Activated T-helper 17 cell treated with anti-CD3 and anti-CD28 coated beads, Interleukin-2, amount 50 U/mL, for 72 hours (primary cell): ENCODE data around the gene RASD2. TPM values are rescaled to one million over a fixed set of nuclear protein-coding genes. Genes with fewer than 3 reads are reported as not detected.
"Not testable (repeated sequence)": the region's sequence is repeated elsewhere in the genome, so short reads cannot be mapped to it uniquely, and the experiment has no call there.

Source experiments
- ATAC-seq: fragments of 150-1000 bp; cut with Tn5 transposase; replicated peaks from 2 replicates; pipeline ENCODE4 v1.10.0; 2021; ENCODE audit warnings: mild to moderate bottlenecking, moderate library complexity
- H3K27ac Mint-ChIP-seq: one replicate; pipeline ENCODE4 v1.8.0; 2022; ENCODE audit warnings: mixed read lengths
- H3K27me3 Mint-ChIP-seq: one replicate; pipeline ENCODE4 v1.8.0; 2022; ENCODE audit warnings: mixed read lengths
- H3K36me3 Mint-ChIP-seq: one replicate; pipeline ENCODE4 v1.8.0; 2022; ENCODE audit warnings: low read depth, mild to moderate bottlenecking, mixed read lengths
- H3K4me1 Mint-ChIP-seq: one replicate; pipeline ENCODE4 v1.8.0; 2022; ENCODE audit warnings: mixed read lengths
- H3K4me3 Mint-ChIP-seq: one replicate; pipeline ENCODE4 v1.8.0; 2022; ENCODE audit warnings: mild to moderate bottlenecking, mixed read lengths
- H3K9me3 Mint-ChIP-seq: one replicate; pipeline ENCODE4 v1.8.0; 2022; ENCODE audit warnings: mixed read lengths
- total RNA-seq, 2 donors: library from RNA; stranded (reverse); gene quantifications; one replicate each; pipeline ENCODE4 v1.2.3, GENCODE V29; 2022

The RASD2 gene
- total RNA-seq, 2 donors from 2014 or later: 0.37 TPM; not detected in 1

DNA sequence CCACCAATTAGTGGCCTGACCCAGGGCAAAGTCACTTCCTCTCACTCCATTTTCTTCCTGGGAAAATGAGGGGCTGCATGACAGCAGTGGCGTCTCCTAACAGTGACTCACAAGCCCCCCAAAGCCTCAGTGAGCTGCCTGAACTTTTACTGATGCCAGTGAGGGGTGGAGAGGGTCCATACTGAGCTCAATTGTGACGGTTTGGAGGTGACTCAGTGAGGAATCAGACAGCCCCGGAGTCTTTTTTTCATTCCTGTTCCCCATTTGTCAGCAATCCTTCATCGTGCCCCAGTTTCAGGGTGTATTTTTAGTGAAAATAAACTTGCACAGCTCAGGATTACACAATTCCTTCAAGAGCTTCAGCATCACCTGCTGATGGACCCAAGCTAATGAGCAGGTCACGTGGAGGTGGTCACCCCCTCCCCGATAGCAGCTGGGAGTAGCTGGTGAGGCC is 30.1 kb upstream of the RASD2 start:
- ATAC-seq: no peak
- Mint-ChIP-seq H3K27me3 (peaks cover 22% of the 10 kb centered on the region), H3K36me3 (no peaks in the 10 kb centered on the region), H3K27ac (no peak overlapping the region), H3K4me1 (no peaks in the 10 kb centered on the region), H3K4me3 (no peak overlapping the region), H3K9me3 (no peaks in the 10 kb centered on the region)

DNA sequence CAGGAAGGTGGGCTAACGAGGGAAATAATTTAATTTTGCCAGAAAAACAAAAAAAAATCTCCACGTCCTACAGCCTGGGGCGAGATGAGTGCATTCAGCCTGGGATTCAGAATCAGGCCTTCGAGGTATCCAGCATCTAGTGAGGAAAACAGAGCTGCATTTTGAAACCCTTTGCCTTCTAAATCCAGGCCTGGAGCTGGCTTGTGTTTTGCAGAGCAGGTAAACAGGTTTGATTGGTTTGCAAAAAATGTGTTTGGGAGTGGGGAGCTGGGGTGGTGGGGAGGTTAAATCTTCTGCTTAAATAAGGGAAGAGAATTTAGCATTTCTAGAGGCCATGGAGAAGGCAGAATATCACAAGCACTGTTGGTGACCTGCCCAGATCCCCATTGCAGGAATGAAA is 29.7 kb upstream of the RASD2 start:
- Mint-ChIP-seq H3K27me3 (peaks cover 22% of the 10 kb centered on the region), H3K9me3 (no peaks in the 10 kb centered on the region), H3K36me3 (no peaks in the 10 kb centered on the region), H3K4me3 (no peak overlapping the region), H3K4me1 (no peaks in the 10 kb centered on the region), H3K27ac (no peak overlapping the region)
- no peak for ATAC-seq

DNA sequence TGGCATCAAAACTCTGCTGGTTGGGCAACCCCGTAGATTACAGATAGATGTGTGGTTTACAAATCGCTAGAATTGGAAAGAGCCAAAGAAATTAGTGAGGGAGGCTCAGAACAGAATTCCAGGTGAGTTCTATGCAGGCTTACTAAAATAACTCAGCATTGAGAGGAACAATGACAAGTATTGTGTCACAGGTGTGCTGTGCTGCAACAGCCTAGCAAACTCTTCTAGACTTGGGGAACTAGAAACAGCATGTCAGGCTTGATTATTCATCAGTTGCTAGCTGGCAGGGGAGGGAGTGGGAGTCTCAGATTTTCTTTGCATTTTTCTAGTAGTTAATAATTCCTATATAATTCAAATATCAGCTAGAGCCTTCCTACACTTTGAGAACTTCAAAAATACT is 26.3 kb upstream of the RASD2 start:
- no peaks in the 10 kb centered on the region for H3K9me3 Mint-ChIP-seq
- H3K4me3 Mint-ChIP-seq: no peak overlapping the region
- no peak for ATAC-seq
- peaks cover 36% of the 10 kb centered on the region for H3K27me3 Mint-ChIP-seq
- no peaks in the 10 kb centered on the region for H3K4me1 Mint-ChIP-seq
- no peaks in the 10 kb centered on the region for H3K36me3 Mint-ChIP-seq
- no peak overlapping the region for H3K27ac Mint-ChIP-seq

DNA sequence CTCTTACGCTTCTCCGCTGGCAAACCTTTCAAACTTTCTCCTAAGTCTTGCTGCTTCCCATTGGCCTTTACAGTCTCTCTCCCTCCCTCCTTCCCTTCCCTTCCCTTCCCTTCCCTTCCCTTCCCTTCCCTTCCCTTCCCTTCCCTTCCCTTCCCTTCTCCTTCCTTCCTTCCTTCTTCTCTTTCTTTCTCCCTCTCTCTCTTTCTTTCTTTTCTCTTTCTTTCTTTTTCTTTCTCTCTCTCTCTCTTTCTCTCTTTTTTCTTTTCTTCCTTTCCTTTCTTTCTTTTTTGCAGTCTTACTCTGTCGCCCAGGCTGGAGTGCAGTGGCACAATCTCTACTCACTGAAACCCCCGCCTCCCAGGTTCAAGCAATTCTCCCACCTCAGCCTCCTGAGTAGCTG is 24.7 kb upstream of the RASD2 start:
- not testable (repeated sequence) for H3K27ac Mint-ChIP-seq, H3K36me3 Mint-ChIP-seq, H3K9me3 Mint-ChIP-seq, H3K4me1 Mint-ChIP-seq, ATAC-seq, H3K4me3 Mint-ChIP-seq
- H3K27me3 Mint-ChIP-seq: peaks cover 38% of the 10 kb centered on the region

DNA sequence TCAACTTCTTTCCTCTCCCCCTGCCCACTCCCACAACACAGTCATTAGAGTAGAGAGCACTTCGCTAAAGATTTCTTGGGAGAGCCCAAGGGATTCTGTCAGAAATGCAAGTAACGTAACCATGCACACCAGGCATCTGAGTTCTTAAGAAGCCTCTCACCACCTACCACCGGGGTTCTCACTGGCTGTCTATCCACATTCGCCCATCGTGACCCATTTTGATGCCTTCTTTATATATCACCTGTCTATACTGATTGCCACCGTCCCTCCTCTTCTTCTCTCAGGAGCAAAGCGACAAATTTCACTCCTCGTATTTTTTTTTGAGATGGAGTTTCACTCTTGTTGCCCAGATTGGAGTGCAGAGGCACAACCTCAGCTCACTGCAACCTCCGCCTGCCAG is 23.9 kb upstream of the RASD2 start:
- H3K27ac Mint-ChIP-seq: no peak overlapping the region
- H3K4me3 Mint-ChIP-seq: no peak overlapping the region
- no peaks in the 10 kb centered on the region for H3K36me3 Mint-ChIP-seq
- H3K4me1 Mint-ChIP-seq: no peaks in the 10 kb centered on the region
- H3K27me3 Mint-ChIP-seq: peaks cover 35% of the 10 kb centered on the region
- H3K9me3 Mint-ChIP-seq: no peaks in the 10 kb centered on the region
- ATAC-seq: no peak

DNA sequence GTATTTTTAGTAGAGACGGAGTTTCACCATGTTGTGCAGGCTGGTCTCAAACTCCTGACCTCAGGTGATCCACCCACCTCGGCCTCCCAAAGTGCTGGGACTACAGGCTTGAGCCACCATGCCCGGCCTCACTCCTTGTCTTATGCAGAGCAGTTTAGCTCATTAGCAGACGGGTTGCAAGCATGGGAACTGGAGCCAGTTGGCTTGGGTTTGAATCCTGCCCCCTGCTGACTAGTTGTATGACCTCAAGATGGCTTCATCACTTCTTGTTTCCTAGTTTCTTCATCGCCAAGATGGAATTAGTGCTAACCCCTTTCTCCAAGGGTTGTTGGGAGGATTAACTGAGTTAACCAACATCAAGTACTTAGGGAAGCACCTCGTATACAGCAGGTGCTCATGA is 23.4 kb upstream of the RASD2 start:
- Mint-ChIP-seq H3K4me3 (no peak overlapping the region), H3K27ac (no peak overlapping the region), H3K9me3 (no peaks in the 10 kb centered on the region), H3K36me3 (no peaks in the 10 kb centered on the region), H3K27me3 (peaks cover 40% of the 10 kb centered on the region), H3K4me1 (no peaks in the 10 kb centered on the region)
- ATAC-seq: no peak

DNA sequence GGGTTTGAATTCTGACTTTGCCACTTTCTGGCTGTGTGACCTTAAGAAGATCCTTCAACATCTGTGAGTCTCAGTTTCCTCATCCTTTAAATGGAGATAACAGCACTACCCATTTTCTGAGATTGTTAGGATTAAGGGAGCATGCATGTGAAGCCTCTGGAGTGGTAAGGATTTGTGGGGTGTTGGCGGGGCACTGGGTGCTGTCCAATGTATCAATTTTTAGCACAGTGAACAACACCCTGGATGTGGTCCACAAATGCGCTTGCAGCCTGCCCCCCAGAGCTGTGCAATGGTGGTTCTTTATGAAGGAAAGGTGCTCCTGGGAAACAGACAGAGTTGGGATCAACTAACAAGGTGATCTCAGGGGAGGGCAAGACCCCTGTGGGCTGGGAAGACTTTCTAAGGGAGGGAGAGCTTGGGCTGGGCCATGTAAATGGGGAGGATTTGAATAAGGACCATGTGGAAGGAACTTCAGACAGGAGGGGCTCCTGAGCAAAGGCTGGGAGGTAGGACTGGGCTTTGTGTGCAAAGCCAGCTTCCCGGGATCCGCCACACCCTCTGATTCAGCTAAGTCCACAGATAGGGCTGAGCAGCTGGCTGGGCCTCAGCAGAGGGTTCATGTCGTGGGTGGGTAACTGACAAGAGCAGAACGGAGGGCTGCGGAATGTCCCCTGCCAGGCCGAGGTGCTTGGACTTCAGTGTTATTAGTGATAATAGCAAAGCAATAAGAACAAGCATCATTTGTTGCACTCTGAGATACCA is 22.7 kb upstream of the RASD2 start:
- Mint-ChIP-seq H3K4me3 (no peak overlapping the region), H3K27ac (no peak overlapping the region), H3K9me3 (no peaks in the 10 kb centered on the region), H3K27me3 (peaks cover 47% of the 10 kb centered on the region), H3K36me3 (no peaks in the 10 kb centered on the region), H3K4me1 (no peaks in the 10 kb centered on the region)
- no peak for ATAC-seq

DNA sequence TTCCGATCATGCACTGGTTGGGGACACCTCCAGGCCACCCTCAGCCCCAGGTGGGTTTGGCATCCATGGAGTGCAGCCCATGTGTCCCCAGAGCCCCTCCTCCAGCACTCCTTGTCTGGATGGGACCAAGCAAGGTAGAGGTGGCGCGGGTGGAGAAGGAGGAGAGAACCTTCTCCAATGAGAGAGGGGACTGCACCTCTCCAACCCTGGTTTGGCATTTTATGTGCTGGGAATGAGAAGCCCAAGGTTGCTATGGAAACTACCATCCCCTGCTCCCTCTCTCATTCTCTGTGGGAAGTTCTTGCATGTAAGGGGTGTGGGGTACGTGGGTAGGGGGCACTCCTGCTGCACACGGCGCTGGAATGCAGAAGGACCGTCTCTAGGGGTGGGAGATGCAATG is 21.8 kb upstream of the RASD2 start:
- no peak for ATAC-seq
- no peaks in the 10 kb centered on the region for H3K9me3 Mint-ChIP-seq
- H3K4me3 Mint-ChIP-seq: no peak overlapping the region
- no peak overlapping the region for H3K27ac Mint-ChIP-seq
- H3K4me1 Mint-ChIP-seq: no peaks in the 10 kb centered on the region
- H3K27me3 Mint-ChIP-seq: peaks cover 41% of the 10 kb centered on the region
- H3K36me3 Mint-ChIP-seq: no peaks in the 10 kb centered on the region

DNA sequence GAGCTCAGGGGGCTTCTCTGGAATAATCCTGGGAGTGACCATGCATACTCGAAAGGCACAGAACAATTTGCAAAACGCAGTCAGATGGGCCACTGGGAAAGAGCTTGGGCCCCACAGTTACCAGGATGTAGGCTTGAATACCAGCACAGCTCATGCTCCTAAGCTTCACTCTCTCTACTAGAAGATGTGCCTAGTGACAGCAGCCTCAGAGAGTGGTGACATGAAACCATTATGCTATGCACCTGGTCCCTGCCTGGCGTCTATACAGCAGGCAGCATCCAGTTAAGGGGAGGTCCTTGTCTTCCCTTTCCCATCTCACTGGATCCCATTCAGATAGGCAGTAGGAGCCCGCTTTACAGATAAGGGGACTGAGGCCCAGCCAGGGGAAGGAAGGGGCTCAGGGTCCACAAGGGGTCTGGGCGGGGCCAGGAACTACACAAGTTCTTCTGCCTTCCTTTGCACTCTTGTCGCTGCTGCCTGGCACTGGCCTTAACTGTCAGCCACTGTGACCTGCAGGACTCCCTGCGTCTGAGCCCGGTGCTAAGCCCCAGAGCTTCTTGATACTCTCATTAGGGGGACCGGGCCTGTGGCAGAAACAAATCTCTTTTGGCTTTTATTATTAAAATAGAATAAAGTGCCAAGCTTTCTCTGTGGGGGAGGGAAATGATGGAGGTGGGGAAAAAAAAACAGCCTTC is 21.2 kb upstream of the RASD2 start:
- Mint-ChIP-seq H3K36me3 (no peaks in the 10 kb centered on the region), H3K27ac (no peak overlapping the region), H3K27me3 (peaks cover 40% of the 10 kb centered on the region), H3K9me3 (no peaks in the 10 kb centered on the region), H3K4me3 (no peak overlapping the region), H3K4me1 (no peaks in the 10 kb centered on the region)
- no peak for ATAC-seq

DNA sequence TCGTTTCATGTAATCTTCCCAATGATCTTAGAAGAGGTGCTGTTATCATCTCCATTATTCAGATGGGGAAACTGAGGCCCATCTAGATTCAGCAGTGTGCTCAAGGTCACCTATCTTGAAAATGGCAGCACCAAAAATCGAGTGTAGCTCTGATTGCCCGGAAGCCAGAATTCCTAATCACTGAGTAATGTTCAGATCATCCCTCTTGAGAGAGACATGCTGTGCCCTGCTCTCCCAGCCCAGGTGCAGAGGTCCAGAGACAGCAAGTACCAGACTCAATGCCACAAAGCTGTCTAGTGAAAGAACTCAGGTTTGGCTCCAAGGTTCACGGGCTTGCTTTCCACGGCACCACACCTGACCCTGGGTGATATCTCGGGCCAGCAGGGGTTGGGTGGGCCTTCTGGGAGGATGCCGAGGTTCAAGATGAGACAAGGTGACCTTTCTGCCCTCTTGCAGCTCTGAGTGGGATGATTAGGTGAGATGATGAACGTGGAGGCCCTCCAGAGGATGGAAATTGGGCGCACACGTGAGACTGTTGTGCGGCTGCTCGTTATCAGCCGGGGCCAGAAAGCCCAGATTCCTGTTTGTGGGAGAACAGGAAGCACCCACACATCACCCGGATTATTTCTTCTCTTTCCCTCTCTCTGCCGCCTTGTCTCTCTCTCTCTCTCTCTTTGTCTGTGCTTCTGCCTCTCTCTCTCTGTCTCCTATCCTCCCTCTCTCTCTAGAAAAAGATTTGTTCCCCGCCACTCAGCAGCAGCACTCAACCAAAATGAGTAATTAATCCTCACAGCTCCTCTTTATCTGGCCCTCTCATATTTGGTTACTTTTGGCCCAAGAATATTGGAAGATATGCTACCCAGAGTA is 19.0 kb upstream of the RASD2 start:
- Mint-ChIP-seq H3K4me1 (no peaks in the 10 kb centered on the region), H3K27ac (no peak overlapping the region), H3K36me3 (no peaks in the 10 kb centered on the region), H3K27me3 (peaks cover 37% of the 10 kb centered on the region), H3K4me3 (no peak overlapping the region), H3K9me3 (no peaks in the 10 kb centered on the region)
- no peak for ATAC-seq

DNA sequence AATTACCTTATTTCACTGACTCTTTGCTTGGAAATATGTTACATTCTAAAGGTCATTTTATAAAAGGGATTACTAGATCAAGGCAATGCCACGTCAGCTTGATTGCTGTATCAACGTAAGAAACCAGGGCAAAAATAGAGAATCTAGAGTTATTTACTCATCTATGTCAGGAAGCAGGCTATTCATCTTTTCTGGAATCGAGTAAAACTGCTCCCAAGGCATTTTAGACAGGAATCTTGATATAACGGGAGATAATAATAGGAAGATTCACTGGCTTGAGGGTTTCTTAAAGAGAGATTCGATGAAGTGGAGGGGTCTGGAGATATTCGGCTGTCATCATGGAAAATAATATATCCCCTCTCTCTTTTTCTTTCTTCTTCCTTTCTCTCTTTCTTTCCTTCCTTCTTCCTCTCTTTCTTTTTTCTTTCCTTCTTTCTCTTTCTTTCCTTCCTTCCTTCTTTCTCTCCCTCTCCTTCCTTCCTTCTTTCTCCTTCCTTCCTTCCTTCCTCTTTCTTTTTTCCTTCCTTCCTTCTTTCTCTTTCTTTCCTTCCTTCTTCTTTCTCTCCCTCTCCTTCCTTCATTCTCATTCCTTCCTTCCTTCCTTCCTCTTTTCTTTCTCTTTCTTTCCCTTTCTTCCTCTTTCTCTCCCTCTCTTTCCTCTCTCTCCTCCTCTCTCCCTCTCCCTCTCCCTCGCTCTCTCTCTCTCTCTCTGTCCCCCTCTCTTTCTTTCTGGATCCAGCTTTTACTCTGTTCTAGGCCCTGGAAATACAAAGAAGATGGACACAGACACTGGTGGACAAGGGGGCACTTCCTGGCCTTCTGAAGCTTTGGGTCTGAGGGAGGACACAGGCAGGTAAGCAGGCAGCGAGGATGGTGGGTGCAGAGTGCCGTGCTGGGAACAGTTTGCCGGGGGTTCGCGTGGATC is 18.1 kb upstream of the RASD2 start:
- H3K4me3 Mint-ChIP-seq: no peak overlapping the region
- H3K27me3 Mint-ChIP-seq: peaks cover 33% of the 10 kb centered on the region
- H3K27ac Mint-ChIP-seq: no peak overlapping the region
- ATAC-seq: no peak
- H3K9me3 Mint-ChIP-seq: no peaks in the 10 kb centered on the region
- H3K36me3 Mint-ChIP-seq: no peaks in the 10 kb centered on the region
- H3K4me1 Mint-ChIP-seq: no peaks in the 10 kb centered on the region

DNA sequence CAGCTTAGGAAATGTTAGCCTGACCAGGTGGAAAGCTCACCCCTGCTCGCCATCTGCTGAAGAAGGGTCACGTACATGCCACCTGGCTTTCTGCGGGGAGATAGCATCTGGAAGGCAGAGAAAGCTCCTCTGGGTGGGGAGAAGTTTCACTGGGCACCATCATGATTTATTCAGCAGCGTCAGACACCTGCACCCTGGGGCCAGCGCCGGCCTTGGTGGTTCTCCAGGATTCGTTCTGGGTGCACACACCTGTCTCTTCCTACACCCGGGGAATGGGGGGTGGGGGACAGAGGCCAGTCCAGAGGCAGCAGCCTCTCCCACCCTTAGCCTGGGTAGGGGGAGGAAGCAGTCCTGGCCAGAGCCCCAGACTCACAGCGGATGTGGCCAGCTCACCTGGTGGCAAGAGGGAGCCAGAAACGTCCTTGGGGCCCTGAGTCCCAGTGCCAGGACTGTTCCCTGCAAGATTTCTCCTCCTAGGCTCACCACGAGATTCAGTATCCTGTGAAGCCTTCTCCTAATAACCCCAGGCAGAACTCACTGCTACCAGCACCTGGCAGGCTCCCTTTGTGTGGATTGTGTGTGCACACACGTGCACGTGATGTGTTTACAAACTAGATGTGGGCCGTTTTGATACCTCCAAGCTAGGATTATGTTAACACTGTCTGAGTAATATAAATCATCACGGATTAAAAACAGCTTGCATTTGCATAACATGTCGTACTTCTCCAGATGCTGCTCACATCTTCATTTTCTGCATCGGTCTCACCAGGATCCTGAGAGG is 17.3 kb upstream of the RASD2 start:
- Mint-ChIP-seq H3K4me3 (no peak overlapping the region), H3K36me3 (no peaks in the 10 kb centered on the region), H3K27ac (no peak overlapping the region), H3K9me3 (no peaks in the 10 kb centered on the region), H3K27me3 (peaks cover 26% of the 10 kb centered on the region), H3K4me1 (no peaks in the 10 kb centered on the region)
- ATAC-seq: no peak

DNA sequence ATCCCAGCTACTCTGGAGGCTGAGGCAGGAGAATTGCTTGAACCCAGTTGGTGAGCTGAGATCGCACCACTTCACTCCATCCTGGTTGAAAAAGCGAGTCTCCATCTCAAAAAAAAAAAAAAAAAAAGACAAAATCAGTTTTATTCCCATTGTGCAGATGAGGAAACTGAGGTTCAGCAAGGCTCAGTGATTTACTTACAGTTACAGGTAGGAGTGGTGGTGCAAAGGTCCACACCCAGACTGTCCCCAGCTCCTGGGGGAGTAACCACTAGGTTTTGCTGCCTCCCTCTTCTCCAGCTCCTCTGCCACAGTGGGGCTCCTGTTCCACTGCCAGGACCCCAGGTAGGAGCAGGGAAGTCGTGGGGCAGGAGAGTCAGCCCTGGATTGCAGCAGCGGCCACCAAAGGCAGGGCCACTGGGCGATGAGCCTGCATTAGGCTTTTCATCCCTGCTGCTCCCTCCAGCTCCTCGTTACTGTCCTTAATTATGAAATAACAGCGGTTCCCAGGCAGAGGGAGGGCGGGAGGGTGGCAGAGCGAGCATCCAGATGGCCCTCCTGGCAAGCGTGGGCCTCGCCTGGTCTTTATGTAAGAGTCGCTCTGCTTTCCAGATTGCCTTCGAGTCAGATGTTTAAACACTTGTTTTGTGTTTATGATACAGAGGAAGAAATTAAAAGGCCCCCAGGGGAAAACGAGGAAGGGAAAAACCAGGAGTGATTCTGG is 15.5 kb upstream of the RASD2 start:
- H3K36me3 Mint-ChIP-seq: no peaks in the 10 kb centered on the region
- no peak for ATAC-seq
- H3K4me3 Mint-ChIP-seq: no peak overlapping the region
- H3K27ac Mint-ChIP-seq: no peak overlapping the region
- peaks cover 22% of the 10 kb centered on the region for H3K27me3 Mint-ChIP-seq
- no peaks in the 10 kb centered on the region for H3K9me3 Mint-ChIP-seq
- no peaks in the 10 kb centered on the region for H3K4me1 Mint-ChIP-seq
